ENCODE results near the gene KLHL17. TPM values are rescaled to one million over a fixed set of nuclear protein-coding genes. Genes with fewer than 3 reads are reported as not detected.
A peak's percentile ranks its signal among the peaks of the same experiment; 100 is the strongest.

Gene KLHL17
- total RNA-seq, 1 donor = 5.0 TPM

- peak; percentile 46 for DNase-seq (ENCODE audit: low read depth)
- no peak for TF ChIP-seq CTCF (IDR thresholded peaks at IDR 0.05; ENCODE audit: insufficient read depth, low read length)
- H3K4me3 ChIP-seq (ENCODE audit: low read depth, low read length) = peak overlapping the region; percentile 37
Observed at GRCh38 chr1:941588-942383, 18.6 kb upstream of the KLHL17 start.

- no peak overlapping the region for H3K4me3 ChIP-seq (ENCODE audit: low read depth, low read length)
- no peak for DNase-seq (ENCODE audit: low read depth)
- TF ChIP-seq CTCF (IDR thresholded peaks at IDR 0.05; ENCODE audit: insufficient read depth, low read length) = no peak
Observed at GRCh38 chr1:942411-942821, 18.0 kb upstream of the KLHL17 start.

GRCh38 chr1:942864-943533 is 17.4 kb upstream of the KLHL17 start:
- TF ChIP-seq CTCF (IDR thresholded peaks at IDR 0.05; ENCODE audit: insufficient read depth, low read length) = no peak
- H3K4me3 ChIP-seq (ENCODE audit: low read depth, low read length) = no peak overlapping the region

GRCh38 chr1:943545-944340 is 16.6 kb upstream of the KLHL17 start:
- TF ChIP-seq CTCF (IDR thresholded peaks at IDR 0.05; ENCODE audit: insufficient read depth, low read length) = no peak
- no peak overlapping the region for H3K4me3 ChIP-seq (ENCODE audit: low read depth, low read length)
- DNase-seq (ENCODE audit: low read depth) = no peak

More at GRCh38 chr1:942864-943533, 17.4 kb upstream of the KLHL17 start:
- DNase-seq (ENCODE audit: low read depth) = peak; percentile 58

- peak; percentile 49 for DNase-seq (ENCODE audit: low read depth)
- TF ChIP-seq CTCF (IDR thresholded peaks at IDR 0.05; ENCODE audit: insufficient read depth, low read length) = no peak
- no peak overlapping the region for H3K4me3 ChIP-seq (ENCODE audit: low read depth, low read length)
Observed at GRCh38 chr1:944341-945325, 15.8 kb upstream of the KLHL17 start.

Measured in fibroblast of the aortic adventitia (primary cell).